HT-29 (cell line): ENCODE data around the gene ARHGEF28. TPM values are rescaled to one million over a fixed set of nuclear protein-coding genes. Genes with fewer than 3 reads are reported as not detected.

Source experiments
- DNase-seq: peaks from one replicate; pipeline ENCODE4 v3.0.0-alpha.2; 2015; ENCODE audit warnings: low spot score
- total RNA-seq: library from RNA; depleted of rRNA; stranded (reverse); fragments of >200 nt; shearing (Covaris generic); gene quantifications from 2 replicates; pipeline ENCODE4 v1.2.3, GENCODE V29; 2014

ARHGEF28 gene
- total RNA-seq, 1 experiment from 2014 or later, result 20.1 TPM

GRCh38 chr5:73958037-73958436, 332.0 kb downstream of the ARHGEF28 start:
- DNase-seq, result no peak

GRCh38 chr5:73960023-73960422, 334.0 kb downstream of the ARHGEF28 start:
- DNase-seq, result no peak

- DNase-seq, result no peak
Observed at GRCh38 chr5:73960426-73960825, 334.4 kb downstream of the ARHGEF28 start.

GRCh38 chr5:73962801-73963425, 336.9 kb downstream of the ARHGEF28 start:
- no peak for DNase-seq

- no peak for DNase-seq
Observed at GRCh38 chr5:73964352-73964865, 338.4 kb downstream of the ARHGEF28 start.

GRCh38 chr5:73966451-73966850, 340.5 kb downstream of the ARHGEF28 start:
- DNase-seq, result no peak

- DNase-seq, result no peak
Observed at GRCh38 chr5:73967347-73967746, 341.4 kb downstream of the ARHGEF28 start.

GRCh38 chr5:73968246-73968645, 342.2 kb downstream of the ARHGEF28 start:
- no peak for DNase-seq

GRCh38 chr5:73968729-73969128, 342.7 kb downstream of the ARHGEF28 start:
- no peak for DNase-seq

- no peak for DNase-seq
Observed at GRCh38 chr5:73969195-73970036, 343.4 kb downstream of the ARHGEF28 start.

GRCh38 chr5:73971326-73971725, 345.3 kb downstream of the ARHGEF28 start:
- DNase-seq, result no peak

- DNase-seq, result no peak
Observed at GRCh38 chr5:73973135-73973534, 347.1 kb downstream of the ARHGEF28 start.

- no peak for DNase-seq
Observed at GRCh38 chr5:73974871-73975360, 348.9 kb downstream of the ARHGEF28 start.

GRCh38 chr5:73975845-73976244, 349.8 kb downstream of the ARHGEF28 start:
- DNase-seq, result no peak

- no peak for DNase-seq
Observed at GRCh38 chr5:73977146-73977545, 351.1 kb downstream of the ARHGEF28 start.

GRCh38 chr5:73979321-73979720, 353.3 kb downstream of the ARHGEF28 start:
- DNase-seq, result no peak

- no peak for DNase-seq
Observed at GRCh38 chr5:73981704-73982103, 355.7 kb downstream of the ARHGEF28 start.

GRCh38 chr5:73983644-73984043, 357.6 kb downstream of the ARHGEF28 start:
- DNase-seq, result no peak

- peak; percentile 48 for DNase-seq
Observed at GRCh38 chr5:73985145-73985544, 359.1 kb downstream of the ARHGEF28 start.

- no peak for DNase-seq
Observed at GRCh38 chr5:73986729-73987128, 360.7 kb downstream of the ARHGEF28 start.

GRCh38 chr5:73987915-73988314, 361.9 kb downstream of the ARHGEF28 start:
- DNase-seq, result no peak

GRCh38 chr5:73989956-73990355, 364.0 kb downstream of the ARHGEF28 start:
- DNase-seq, result no peak
